Measurements from ENCODE around the gene ASCL4.

- TF ChIP-seq POLR2AphosphoS5 (IDR thresholded peaks at IDR 0.05; ENCODE audit: borderline replicate concordance, low read depth, low read length) = no peak
- no peak for TF ChIP-seq EZH2 (IDR thresholded peaks at IDR 0.05)
- no peak for TF ChIP-seq FOXP2 (optimal IDR thresholded peaks at IDR 0.05; ENCODE audit: control extremely low read depth, extremely low read length, insufficient read depth)
Observed at GRCh38 chr12:107803092-107803491, 28.6 kb downstream of the ASCL4 start.

All from SK-N-MC (cell line).